CD4-positive, CD25-positive, alpha-beta regulatory T cell (primary cell): ENCODE data around the gene CRIP2. TPM values are rescaled to one million over a fixed set of nuclear protein-coding genes. Genes with fewer than 3 reads are reported as not detected.
A peak's percentile ranks its signal among the peaks of the same experiment; 100 is the strongest.

ENCODE experiments used
- ATAC-seq, 2 donors: fragments of 150-1000 bp; cut with Tn5 transposase; one replicate each; pipeline ENCODE4 v1.10.0; 2021; ENCODE audit warnings: low read depth in 2 of 2, moderate number of reproducible peaks in 2 of 2, moderate library complexity in 1 of 2
- DNase-seq, 3 donors: peaks; one replicate each; pipeline versions ENCODE4 v3.0.0 to v3.0.0-alpha.2; 2012 to 2022; ENCODE audit warnings: mixed read lengths in 1 of 3
- H3K27ac ChIP-seq: one replicate; pipeline ENCODE4 v1.7.0; 2013; ENCODE audit warnings: mild to moderate bottlenecking, low read length; ENCODE audit not compliant: insufficient read depth, poor library complexity, severe bottlenecking
- H3K27me3 ChIP-seq: one replicate; pipeline ENCODE4 v1.7.0; 2013; ENCODE audit warnings: low read length; ENCODE audit not compliant: control insufficient read depth, insufficient read depth
- H3K36me3 ChIP-seq: one replicate; pipeline ENCODE4 v1.7.0; 2013; ENCODE audit warnings: mild to moderate bottlenecking, low read length, moderate library complexity; ENCODE audit not compliant: control insufficient read depth, insufficient read depth
- H3K4me1 ChIP-seq: 2 replicates; pipeline ENCODE4 v1.7.0; 2013; ENCODE audit warnings: mild to moderate bottlenecking, low read length; ENCODE audit not compliant: insufficient read depth, control insufficient read depth, poor library complexity, severe bottlenecking
- H3K4me3 ChIP-seq: one replicate; pipeline ENCODE4 v1.7.0; 2013; ENCODE audit warnings: low read depth, mild to moderate bottlenecking, low read length, moderate library complexity
- H3K9me3 ChIP-seq, 2 experiments: 1 replicate in 1 of 2; 2 replicates in 1 of 2; pipeline ENCODE4 v1.7.0; 2013; ENCODE audit warnings: low read length in 2 of 2, mild to moderate bottlenecking in 1 of 2, moderate library complexity in 1 of 2; ENCODE audit not compliant: control insufficient read depth in 2 of 2
- H3K27ac Mint-ChIP-seq, 3 donors: one replicate each; pipeline ENCODE4 v1.8.0; 2020 to 2022; ENCODE audit warnings: mild to moderate bottlenecking in 3 of 3, mixed read lengths in 3 of 3, moderate library complexity in 2 of 3
- H3K27me3 Mint-ChIP-seq: one replicate; pipeline ENCODE4 v1.8.0; 2022; ENCODE audit warnings: mild to moderate bottlenecking, mixed read lengths
- H3K36me3 Mint-ChIP-seq: one replicate; pipeline ENCODE4 v1.8.0; 2020; ENCODE audit warnings: mixed read lengths
- H3K4me1 Mint-ChIP-seq, 4 donors: one replicate each; pipeline ENCODE4 v1.8.0; 2020 to 2022; ENCODE audit warnings: mixed read lengths in 4 of 4, mild to moderate bottlenecking in 1 of 4
- H3K4me3 Mint-ChIP-seq, 4 donors: one replicate each; pipeline ENCODE4 v1.8.0; 2020 to 2022; ENCODE audit warnings: mild to moderate bottlenecking in 4 of 4, mixed read lengths in 4 of 4, moderate library complexity in 3 of 4
- H3K9me3 Mint-ChIP-seq, 7 donors: one replicate each; pipeline ENCODE4 v1.8.0; 2020 to 2022; ENCODE audit warnings: mixed read lengths in 7 of 7, mild to moderate bottlenecking in 3 of 7, moderate library complexity in 2 of 7
- polyA plus RNA-seq, 4 donors: library from polyadenylated mRNA; unstranded; fragments of 300-500 nt; fragmentation: Illumina TruSeq; gene quantifications; one replicate each; pipeline ENCODE4 v1.2.3, GENCODE V29; 2021
- total RNA-seq: library from RNA; stranded (reverse); gene quantifications from one replicate; pipeline ENCODE4 v1.2.3, GENCODE V29; 2022

The CRIP2 gene
- total and polyA plus RNA-seq, 5 donors from 2014 or later, result 12.0 to 131 (median 37.1) TPM

DNA sequence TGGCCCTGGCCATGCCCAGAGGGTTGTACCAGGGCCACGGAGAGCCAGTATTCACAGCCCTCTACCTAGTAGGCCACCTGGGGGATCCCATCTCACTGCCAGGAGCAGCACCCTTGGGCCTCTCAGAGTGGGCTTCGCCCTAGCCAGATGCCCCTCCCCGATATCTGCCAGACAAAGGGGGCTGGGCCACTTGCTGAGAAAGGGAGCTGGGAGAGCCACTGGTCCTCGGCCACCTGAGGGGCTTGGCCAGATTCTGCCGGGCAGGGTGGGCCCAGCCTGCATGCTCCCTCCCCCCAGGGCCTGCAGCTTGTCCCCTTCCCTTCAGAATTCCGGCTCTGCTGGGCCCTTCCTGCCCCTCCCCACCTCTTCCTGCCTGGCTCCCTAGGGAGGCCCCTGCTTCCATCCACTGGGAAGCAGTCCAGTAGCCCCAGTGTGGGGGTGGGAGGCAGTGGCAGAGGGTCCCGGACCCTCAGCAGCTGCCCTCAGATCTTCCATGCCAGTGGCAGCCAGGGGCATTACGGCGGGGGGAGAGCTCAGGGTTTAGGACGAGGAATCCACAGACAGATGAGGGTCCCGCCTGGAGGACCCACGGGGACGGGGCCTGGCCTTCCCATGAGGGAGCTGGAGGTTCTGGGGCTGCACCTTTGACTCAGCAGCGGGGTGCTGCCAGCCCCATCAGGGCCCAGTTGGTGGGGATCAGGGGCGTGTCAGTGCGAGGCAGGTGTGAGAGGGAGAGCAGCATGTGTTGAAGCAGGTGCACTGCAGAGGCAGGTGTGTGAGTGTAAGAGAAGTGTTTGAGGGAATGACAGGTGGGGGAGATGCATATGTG, 2.4 kb downstream of the CRIP2 start:
- peaks cover 2 to 34% (median 15%) of the 10 kb centered on the region in 4 donors for H3K4me1 Mint-ChIP-seq
- no peak for ATAC-seq
- peak overlapping the region in 1 of 3 donors; percentile 55 for H3K27ac Mint-ChIP-seq

GRCh38 chr14:105477660-105478397, 3.2 kb downstream of the CRIP2 start:
- Mint-ChIP-seq H3K4me1 (peaks cover 5 to 42% (median 19%) of the 10 kb centered on the region in 4 donors), H3K4me3 (peak overlapping the region in 3 of 4 donors; percentile 48 to 91 (median 89)), H3K27me3 (peaks cover 36% of the 10 kb centered on the region), H3K36me3 (no peaks in the 10 kb centered on the region), H3K27ac (peak overlapping the region in 1 of 3 donors; percentile 55), H3K9me3 (peaks cover 0 to 4% (median 0%) of the 10 kb centered on the region in 7 donors)
- Histone ChIP-seq H3K9me3 (no peaks in the 10 kb centered on the region), H3K4me1 (peaks cover 88% of the 10 kb centered on the region), H3K27ac (peak overlapping the region; percentile 69), H3K4me3 (no peak overlapping the region), H3K27me3 (no peaks in the 10 kb centered on the region), H3K36me3 (no peaks in the 10 kb centered on the region)
- ATAC-seq, result peak in 1 of 2 donors; percentile 4
- peak; percentile 52 to 72 (median 58) for DNase-seq

More for the DNA sequence above, 2.4 kb downstream of the CRIP2 start:
- no peak for DNase-seq
- H3K4me1 ChIP-seq, result peaks cover 80% of the 10 kb centered on the region
- H3K36me3 Mint-ChIP-seq, result no peaks in the 10 kb centered on the region
- H3K27me3 ChIP-seq, result no peaks in the 10 kb centered on the region
- no peaks in the 10 kb centered on the region for H3K9me3 ChIP-seq
- peaks cover 0 to 4% (median 0%) of the 10 kb centered on the region in 7 donors for H3K9me3 Mint-ChIP-seq
- no peak overlapping the region for H3K27ac ChIP-seq
- H3K36me3 ChIP-seq, result no peaks in the 10 kb centered on the region
- H3K27me3 Mint-ChIP-seq, result peaks cover 32% of the 10 kb centered on the region
- H3K4me3 Mint-ChIP-seq, result peak overlapping the region; percentile 38 to 91 (median 68)
- no peak overlapping the region for H3K4me3 ChIP-seq

GRCh38 chr14:105478398-105479251, 4.0 kb downstream of the CRIP2 start:
- Histone ChIP-seq H3K27me3 (no peaks in the 10 kb centered on the region), H3K9me3 (no peaks in the 10 kb centered on the region), H3K4me3 (no peak overlapping the region), H3K4me1 (peaks cover 92% of the 10 kb centered on the region), H3K36me3 (no peaks in the 10 kb centered on the region), H3K27ac (peak overlapping the region; percentile 69)
- H3K9me3 Mint-ChIP-seq, result peaks cover 0 to 4% (median 0%) of the 10 kb centered on the region in 7 donors
- H3K4me3 Mint-ChIP-seq, result no peak overlapping the region
- ATAC-seq (no peak), DNase-seq (no peak)
- no peaks in the 10 kb centered on the region for H3K36me3 Mint-ChIP-seq
- no peak overlapping the region for H3K27ac Mint-ChIP-seq
- H3K27me3 Mint-ChIP-seq, result peaks cover 36% of the 10 kb centered on the region
- H3K4me1 Mint-ChIP-seq, result peaks cover 5 to 39% (median 19%) of the 10 kb centered on the region in 4 donors

GRCh38 chr14:105479431-105480158, 5.0 kb downstream of the CRIP2 start:
- Mint-ChIP-seq H3K27ac (peak overlapping the region in 1 of 3 donors; percentile 55), H3K9me3 (peaks cover 0 to 4% (median 0%) of the 10 kb centered on the region in 7 donors), H3K4me3 (peak overlapping the region in 3 of 4 donors; percentile 74 to 95 (median 88)), H3K4me1 (peaks cover 5 to 42% (median 24%) of the 10 kb centered on the region in 4 donors), H3K36me3 (no peaks in the 10 kb centered on the region), H3K27me3 (peaks cover 36% of the 10 kb centered on the region)
- Histone ChIP-seq H3K4me1 (peaks cover 95% of the 10 kb centered on the region), H3K9me3 (no peaks in the 10 kb centered on the region), H3K4me3 (no peak overlapping the region), H3K36me3 (no peaks in the 10 kb centered on the region), H3K27ac (peak overlapping the region; percentile 5), H3K27me3 (no peaks in the 10 kb centered on the region)
- DNase-seq (no peak), ATAC-seq (no peak)

- peak overlapping the region in 2 of 3 donors; percentile 100 for H3K27ac Mint-ChIP-seq
- Histone ChIP-seq H3K9me3 (no peaks in the 10 kb centered on the region), H3K4me3 (no peak overlapping the region), H3K4me1 (peaks cover 96% of the 10 kb centered on the region), H3K27ac (peak overlapping the region; percentile 100), H3K36me3 (no peaks in the 10 kb centered on the region), H3K27me3 (no peaks in the 10 kb centered on the region)
- peaks cover 0 to 4% (median 0%) of the 10 kb centered on the region in 7 donors for H3K9me3 Mint-ChIP-seq
- ATAC-seq, result no peak
- H3K36me3 Mint-ChIP-seq, result no peaks in the 10 kb centered on the region
- H3K27me3 Mint-ChIP-seq, result peaks cover 36% of the 10 kb centered on the region
- H3K4me3 Mint-ChIP-seq, result peak overlapping the region in 3 of 4 donors; percentile 74 to 95 (median 88)
- peaks cover 5 to 49% (median 25%) of the 10 kb centered on the region in 4 donors for H3K4me1 Mint-ChIP-seq
- no peak for DNase-seq
Observed at GRCh38 chr14:105480199-105480746, 5.7 kb downstream of the CRIP2 start.

DNA sequence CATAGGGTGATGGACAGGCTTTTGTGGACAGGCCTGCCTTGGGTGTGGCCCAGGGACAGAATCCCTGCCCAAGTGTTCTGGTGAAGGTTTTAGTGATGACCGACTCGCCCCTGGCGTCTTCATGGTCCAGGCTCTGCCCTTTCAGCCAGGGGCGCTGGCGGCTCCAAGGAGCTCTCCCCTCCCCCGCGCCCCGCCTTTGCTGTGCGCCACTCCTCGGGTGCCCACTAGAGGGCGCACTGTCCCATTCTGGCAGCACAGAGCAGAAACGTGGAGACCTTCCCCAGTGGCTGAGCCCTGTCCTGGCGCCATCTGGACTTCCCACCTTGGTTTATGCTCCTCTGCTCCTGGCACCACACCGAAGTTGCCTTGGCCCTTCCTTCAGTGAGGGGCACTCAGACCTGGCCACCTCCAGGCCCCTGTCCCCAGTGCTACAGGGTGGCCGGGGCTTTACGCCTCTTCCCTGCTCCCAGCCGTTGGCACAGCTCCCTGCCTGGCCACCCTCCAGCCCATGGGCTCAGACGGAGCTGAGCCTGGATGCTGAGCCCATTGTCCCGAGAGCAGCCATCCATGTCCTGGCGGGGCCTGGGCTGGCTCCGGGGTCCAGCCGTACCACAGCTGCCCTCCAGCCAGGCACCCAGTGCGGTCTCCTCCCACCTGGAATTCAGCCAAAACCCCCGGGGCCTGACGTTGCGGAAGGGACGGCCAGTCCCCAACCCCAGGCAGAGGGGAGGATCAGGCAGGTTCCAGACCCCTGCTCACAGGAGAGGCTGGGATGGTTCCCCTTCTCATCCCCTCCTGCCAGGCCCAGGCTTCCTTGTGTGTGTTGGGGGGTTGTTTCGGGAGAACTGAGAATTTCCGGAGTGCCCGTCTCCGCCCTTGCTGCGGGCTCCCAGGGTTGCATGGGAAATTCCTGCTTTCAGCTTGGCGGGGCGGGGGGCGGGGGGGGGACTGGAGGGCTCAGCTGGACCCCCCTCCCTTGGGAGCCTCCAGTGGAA, 6.5 kb downstream of the CRIP2 start:
- H3K4me3 Mint-ChIP-seq, result peak overlapping the region; percentile 82 to 95 (median 90)
- H3K4me3 ChIP-seq, result peak overlapping the region; percentile 45
- peaks cover 0 to 4% (median 0%) of the 10 kb centered on the region in 7 donors for H3K9me3 Mint-ChIP-seq
- H3K27me3 ChIP-seq, result no peaks in the 10 kb centered on the region
- H3K27ac Mint-ChIP-seq, result peak overlapping the region; percentile 56 to 100 (median 100)
- no peaks in the 10 kb centered on the region for H3K36me3 Mint-ChIP-seq
- no peaks in the 10 kb centered on the region for H3K9me3 ChIP-seq
- DNase-seq (peak; percentile 83 to 89 (median 83)), ATAC-seq (peak; percentile 53 to 54)
- H3K4me1 ChIP-seq, result peaks cover 96% of the 10 kb centered on the region
- peaks cover 32% of the 10 kb centered on the region for H3K27me3 Mint-ChIP-seq
- peak overlapping the region; percentile 100 for H3K27ac ChIP-seq
- H3K36me3 ChIP-seq, result no peaks in the 10 kb centered on the region
- H3K4me1 Mint-ChIP-seq, result peaks cover 5 to 56% (median 29%) of the 10 kb centered on the region in 4 donors
